ENCODE measurements around the gene CDKAL1.

Gene CDKAL1

DNA sequence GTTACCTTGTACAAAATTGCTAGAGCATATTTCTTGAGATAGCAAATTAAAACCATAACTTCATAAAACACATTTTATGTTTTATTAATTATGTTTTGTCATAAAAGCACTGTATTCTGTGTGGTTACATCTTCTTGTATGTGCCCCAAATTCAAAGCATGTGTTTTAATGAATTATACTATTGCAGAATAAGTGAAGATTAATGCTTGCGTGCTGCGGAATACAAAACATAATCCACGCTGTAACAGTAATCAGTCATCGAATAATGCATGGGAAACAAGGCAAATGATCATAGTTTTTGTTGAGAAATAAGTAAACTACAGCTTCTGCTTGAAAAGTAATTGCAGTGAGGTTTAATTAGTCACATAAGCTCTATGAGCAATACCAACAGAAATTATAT is 600.1 kb downstream of the CDKAL1 start:
- Histone ChIP-seq H3K4me1 (ENCODE audit: control insufficient read depth in 2 of 2, insufficient read depth in 1 of 2, low read depth in 1 of 2, low read length in 2 of 2) (peaks cover 10 to 60% of the 10 kb centered on the region in 2 donors), H4K8ac (ENCODE audit: low read depth, low read length) (no peak overlapping the region), H2AFZ (ENCODE audit: low read length) (no peak overlapping the region), H3K23ac (ENCODE audit: low read depth, low read length, poor library complexity) (no peak overlapping the region), H3K4ac (ENCODE audit: low read length) (no peak overlapping the region), H3K18ac (ENCODE audit: low read length) (no peak overlapping the region), H3K79me1 (ENCODE audit: low read depth, low read length) (no peaks in the 10 kb centered on the region), H3K9me3 (replicated peaks in 1 of 2; ENCODE audit: control insufficient read depth in 2 of 2, insufficient read depth in 1 of 2, low read depth in 1 of 2, low read length in 2 of 2) (no peaks in the 10 kb centered on the region), H3K27me3 (ENCODE audit: control insufficient read depth in 3 of 3, insufficient read depth in 3 of 3, low read depth in 1 of 3, low read length in 3 of 3) (no peaks in the 10 kb centered on the region), H3K4me2 (ENCODE audit: insufficient read depth, low read length, poor library complexity, severe bottlenecking) (no peak overlapping the region), H3K9ac (ENCODE audit: low read depth, low read length, poor library complexity) (no peak overlapping the region), H3K4me3 (ENCODE audit: low read length in 2 of 2) (no peak overlapping the region), H2BK120ac (ENCODE audit: low read depth, low read length) (no peak overlapping the region), H2BK15ac (ENCODE audit: low read length) (no peak overlapping the region), H3K36me3 (replicated peaks in 1 of 2; ENCODE audit: control insufficient read depth in 2 of 2, insufficient read depth in 2 of 2, low read length in 2 of 2) (no peaks in the 10 kb centered on the region), H3K27ac (replicated peaks; ENCODE audit: low read length) (no peak overlapping the region), H2BK5ac (ENCODE audit: low read length) (no peak overlapping the region), H4K91ac (ENCODE audit: low read depth, low read length, poor library complexity) (no peak overlapping the region), H3K14ac (ENCODE audit: low read length) (no peak overlapping the region), H2AK5ac (ENCODE audit: low read depth, low read length) (no peak overlapping the region), H2BK12ac (ENCODE audit: low read length) (no peak overlapping the region)
- no CpG with 5 or more reads among the region's 4 CpGs for WGBS, 2 donors (ENCODE audit: extremely low coverage in 2 of 2, insufficient read length in 2 of 2, insufficient replicate concordance in 1 of 2)
- DNase-seq (ENCODE audit: low spot score) = no peak

DNA sequence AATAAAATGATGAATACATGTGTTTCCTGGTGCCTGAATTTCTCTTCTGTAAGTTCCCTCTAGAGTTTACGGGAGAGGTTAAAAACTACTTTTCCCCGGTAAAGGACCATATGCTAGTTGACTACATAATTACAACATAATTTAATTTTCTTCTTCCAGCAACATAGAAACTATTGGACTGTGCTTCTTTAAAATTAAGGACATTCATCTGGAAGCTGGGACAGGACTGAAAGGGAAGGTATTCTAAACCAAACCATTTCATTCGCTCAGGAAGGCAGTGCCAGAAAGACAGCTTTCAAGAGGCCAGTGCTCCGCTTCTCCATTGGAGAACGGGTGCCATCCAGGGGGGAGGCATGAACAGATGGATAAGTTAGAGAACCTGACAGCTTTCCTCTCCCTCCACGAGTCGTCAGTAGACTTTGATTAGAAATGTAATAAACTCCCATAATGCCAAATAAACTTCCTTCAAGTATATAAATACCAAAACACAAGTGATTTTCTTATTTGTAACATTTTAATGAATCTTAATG is 601.3 kb downstream of the CDKAL1 start:
- H3K27me3 ChIP-seq (ENCODE audit: control insufficient read depth in 3 of 3, insufficient read depth in 3 of 3, low read depth in 1 of 3, low read length in 3 of 3) = no peaks in the 10 kb centered on the region
- H3K23ac ChIP-seq (ENCODE audit: low read depth, low read length, poor library complexity) = no peak overlapping the region
- no CpG with 5 or more reads among the region's 7 CpGs for WGBS, 2 donors (ENCODE audit: extremely low coverage in 2 of 2, insufficient read length in 2 of 2, insufficient replicate concordance in 1 of 2)
- no peak overlapping the region for H4K91ac ChIP-seq (ENCODE audit: low read depth, low read length, poor library complexity)
- no peak overlapping the region for H3K4me3 ChIP-seq (ENCODE audit: low read length in 2 of 2)
- no peak for DNase-seq (ENCODE audit: low spot score)
- H4K8ac ChIP-seq (ENCODE audit: low read depth, low read length) = no peak overlapping the region
- no peaks in the 10 kb centered on the region for H3K9me3 ChIP-seq (replicated peaks in 1 of 2; ENCODE audit: control insufficient read depth in 2 of 2, insufficient read depth in 1 of 2, low read depth in 1 of 2, low read length in 2 of 2)
- no peak overlapping the region for H2BK12ac ChIP-seq (ENCODE audit: low read length)
- H3K18ac ChIP-seq (ENCODE audit: low read length) = no peak overlapping the region
- peaks cover 10 to 60% of the 10 kb centered on the region in 2 donors for H3K4me1 ChIP-seq (ENCODE audit: control insufficient read depth in 2 of 2, insufficient read depth in 1 of 2, low read depth in 1 of 2, low read length in 2 of 2)
- no peaks in the 10 kb centered on the region for H3K36me3 ChIP-seq (replicated peaks in 1 of 2; ENCODE audit: control insufficient read depth in 2 of 2, insufficient read depth in 2 of 2, low read length in 2 of 2)
- H2BK15ac ChIP-seq (ENCODE audit: low read length) = no peak overlapping the region
- no peak overlapping the region for H2BK120ac ChIP-seq (ENCODE audit: low read depth, low read length)
- H3K14ac ChIP-seq (ENCODE audit: low read length) = no peak overlapping the region
- H2AFZ ChIP-seq (ENCODE audit: low read length) = no peak overlapping the region
- no peak overlapping the region for H3K4me2 ChIP-seq (ENCODE audit: insufficient read depth, low read length, poor library complexity, severe bottlenecking)
- no peak overlapping the region for H2BK5ac ChIP-seq (ENCODE audit: low read length)
- H3K79me1 ChIP-seq (ENCODE audit: low read depth, low read length) = no peaks in the 10 kb centered on the region
- no peak overlapping the region for H3K9ac ChIP-seq (ENCODE audit: low read depth, low read length, poor library complexity)
- no peak overlapping the region for H3K4ac ChIP-seq (ENCODE audit: low read length)
- no peak overlapping the region for H2AK5ac ChIP-seq (ENCODE audit: low read depth, low read length)
- no peak overlapping the region for H3K27ac ChIP-seq (replicated peaks; ENCODE audit: low read length)

DNA sequence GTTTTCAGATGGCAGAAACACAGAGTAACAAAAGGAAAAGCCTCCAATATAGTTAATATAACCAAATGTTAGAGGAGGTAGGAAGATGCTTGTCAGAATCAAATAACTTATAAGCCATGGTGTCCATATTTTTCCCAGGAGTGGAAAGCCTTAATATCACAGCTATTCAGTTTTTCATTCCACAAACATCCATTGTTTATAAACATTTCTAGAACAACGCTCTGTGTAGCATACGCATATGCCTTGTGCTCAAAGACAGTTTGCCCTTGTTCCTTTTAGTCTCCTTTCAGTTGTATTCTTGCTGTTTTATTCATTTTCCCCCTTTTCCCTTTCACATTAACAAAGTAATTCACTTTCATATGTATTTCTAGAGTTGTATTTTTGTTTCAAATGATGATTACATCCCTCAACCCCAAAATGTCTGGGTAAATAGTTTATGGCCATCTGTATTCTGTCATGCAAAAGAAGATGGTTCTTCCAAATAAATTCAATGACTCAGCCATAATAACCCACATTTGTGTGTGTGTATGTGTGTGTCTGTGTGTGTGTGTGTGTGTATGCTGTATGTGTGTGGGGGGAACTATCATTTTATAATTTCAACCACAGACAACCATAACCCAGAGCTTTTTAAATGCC is 603.6 kb downstream of the CDKAL1 start:
- H3K18ac ChIP-seq (ENCODE audit: low read length) = no peak overlapping the region
- H2AFZ ChIP-seq (ENCODE audit: low read length) = no peak overlapping the region
- peaks cover 10 to 50% of the 10 kb centered on the region in 2 donors for H3K4me1 ChIP-seq (ENCODE audit: control insufficient read depth in 2 of 2, insufficient read depth in 1 of 2, low read depth in 1 of 2, low read length in 2 of 2)
- H3K36me3 ChIP-seq (replicated peaks in 1 of 2; ENCODE audit: control insufficient read depth in 2 of 2, insufficient read depth in 2 of 2, low read length in 2 of 2) = no peaks in the 10 kb centered on the region
- no peak overlapping the region for H3K27ac ChIP-seq (replicated peaks; ENCODE audit: low read length)
- no peak overlapping the region for H3K4me3 ChIP-seq (ENCODE audit: low read length in 2 of 2)
- no peak overlapping the region for H2AK5ac ChIP-seq (ENCODE audit: low read depth, low read length)
- H4K8ac ChIP-seq (ENCODE audit: low read depth, low read length) = no peak overlapping the region
- no peaks in the 10 kb centered on the region for H3K79me1 ChIP-seq (ENCODE audit: low read depth, low read length)
- H4K91ac ChIP-seq (ENCODE audit: low read depth, low read length, poor library complexity) = no peak overlapping the region
- no peak overlapping the region for H2BK5ac ChIP-seq (ENCODE audit: low read length)
- H3K27me3 ChIP-seq (ENCODE audit: control insufficient read depth in 3 of 3, insufficient read depth in 3 of 3, low read depth in 1 of 3, low read length in 3 of 3) = no peaks in the 10 kb centered on the region
- H3K9me3 ChIP-seq (replicated peaks in 1 of 2; ENCODE audit: control insufficient read depth in 2 of 2, insufficient read depth in 1 of 2, low read depth in 1 of 2, low read length in 2 of 2) = no peaks in the 10 kb centered on the region
- no peak overlapping the region for H2BK12ac ChIP-seq (ENCODE audit: low read length)
- no CpG with 5 or more reads among the region's 2 CpGs for WGBS, 2 donors (ENCODE audit: extremely low coverage in 2 of 2, insufficient read length in 2 of 2, insufficient replicate concordance in 1 of 2)
- H2BK15ac ChIP-seq (ENCODE audit: low read length) = no peak overlapping the region
- no peak overlapping the region for H3K23ac ChIP-seq (ENCODE audit: low read depth, low read length, poor library complexity)
- H3K14ac ChIP-seq (ENCODE audit: low read length) = no peak overlapping the region
- H3K4me2 ChIP-seq (ENCODE audit: insufficient read depth, low read length, poor library complexity, severe bottlenecking) = no peak overlapping the region
- H3K9ac ChIP-seq (ENCODE audit: low read depth, low read length, poor library complexity) = no peak overlapping the region
- no peak overlapping the region for H2BK120ac ChIP-seq (ENCODE audit: low read depth, low read length)
- H3K4ac ChIP-seq (ENCODE audit: low read length) = no peak overlapping the region
- no peak for DNase-seq (ENCODE audit: low spot score)

DNA sequence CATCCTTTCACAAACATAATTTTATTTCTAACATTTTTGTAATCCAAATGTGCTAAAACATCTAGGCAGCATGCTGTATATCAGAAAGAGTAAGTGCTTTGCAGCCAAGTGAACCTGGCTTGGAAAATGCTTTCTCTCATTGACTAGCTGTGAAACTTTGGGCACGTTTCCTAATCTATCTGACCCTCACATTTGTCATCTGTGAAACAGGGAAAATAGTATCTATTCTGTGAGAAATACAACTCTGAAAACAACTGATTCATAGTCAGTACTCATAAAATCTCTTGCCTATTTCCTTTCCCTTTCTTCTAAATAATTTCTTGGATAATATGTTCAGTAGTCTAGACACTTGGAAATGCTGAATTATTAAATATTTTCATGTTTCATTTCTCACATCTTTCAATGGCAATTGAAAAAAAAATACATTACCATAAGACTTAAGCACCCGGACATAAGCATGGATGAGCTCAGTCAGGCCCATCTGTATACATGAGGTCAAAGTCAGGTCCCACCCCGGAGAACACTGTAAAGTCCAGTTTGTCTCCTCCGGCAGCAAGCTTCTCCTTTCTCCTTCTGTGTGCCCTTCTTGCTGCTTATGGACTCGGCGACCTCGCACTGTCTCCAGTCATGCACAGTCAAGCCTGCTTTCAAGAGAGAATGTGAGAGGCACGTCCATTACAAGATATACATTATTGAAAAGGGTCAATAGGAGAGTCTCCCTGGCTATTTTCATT is 604.2 kb downstream of the CDKAL1 start:
- Histone ChIP-seq H2BK120ac (ENCODE audit: low read depth, low read length) (no peak overlapping the region), H2BK12ac (ENCODE audit: low read length) (no peak overlapping the region), H3K27me3 (ENCODE audit: control insufficient read depth in 3 of 3, insufficient read depth in 3 of 3, low read depth in 1 of 3, low read length in 3 of 3) (no peaks in the 10 kb centered on the region), H2BK15ac (ENCODE audit: low read length) (no peak overlapping the region), H3K4ac (ENCODE audit: low read length) (no peak overlapping the region), H3K14ac (ENCODE audit: low read length) (no peak overlapping the region), H3K79me1 (ENCODE audit: low read depth, low read length) (no peaks in the 10 kb centered on the region), H4K8ac (ENCODE audit: low read depth, low read length) (no peak overlapping the region), H2AFZ (ENCODE audit: low read length) (no peak overlapping the region), H2AK5ac (ENCODE audit: low read depth, low read length) (no peak overlapping the region), H3K27ac (replicated peaks; ENCODE audit: low read length) (no peak overlapping the region), H3K4me1 (ENCODE audit: control insufficient read depth in 2 of 2, insufficient read depth in 1 of 2, low read depth in 1 of 2, low read length in 2 of 2) (peaks cover 7 to 44% of the 10 kb centered on the region in 2 donors), H3K4me3 (ENCODE audit: low read length in 2 of 2) (no peak overlapping the region), H3K23ac (ENCODE audit: low read depth, low read length, poor library complexity) (no peak overlapping the region), H3K4me2 (ENCODE audit: insufficient read depth, low read length, poor library complexity, severe bottlenecking) (no peak overlapping the region), H3K9ac (ENCODE audit: low read depth, low read length, poor library complexity) (no peak overlapping the region), H3K9me3 (replicated peaks in 1 of 2; ENCODE audit: control insufficient read depth in 2 of 2, insufficient read depth in 1 of 2, low read depth in 1 of 2, low read length in 2 of 2) (no peaks in the 10 kb centered on the region), H3K18ac (ENCODE audit: low read length) (no peak overlapping the region), H2BK5ac (ENCODE audit: low read length) (no peak overlapping the region), H3K36me3 (replicated peaks in 1 of 2; ENCODE audit: control insufficient read depth in 2 of 2, insufficient read depth in 2 of 2, low read length in 2 of 2) (no peaks in the 10 kb centered on the region), H4K91ac (ENCODE audit: low read depth, low read length, poor library complexity) (no peak overlapping the region)
- WGBS, 2 donors (ENCODE audit: extremely low coverage in 2 of 2, insufficient read length in 2 of 2, insufficient replicate concordance in 1 of 2) = no CpG with 5 or more reads among the region's 8 CpGs
- DNase-seq (ENCODE audit: low spot score) = no peak

Measured in neuronal stem cell (in vitro differentiated cells).